Kidney (tissue), 14 donors: Measurements from ENCODE around the gene RASA3. TPM values are rescaled to one million over a fixed set of nuclear protein-coding genes. Genes with fewer than 3 reads are reported as not detected.
A peak's percentile ranks its signal among the peaks of the same experiment; 100 is the strongest.

Experiments used
- DNase-seq, 5 donors: peaks; one replicate each; pipeline ENCODE4 v3.0.0-alpha.2; 2013 to 2020
- FAIRE-seq: peaks from 2 replicates; lab custom pipeline; 2012; peaks lifted over from hg19 to GRCh38; lab: Jason Lieb, UNC
- H3K27ac ChIP-seq, 2 donors: one replicate each; pipeline ENCODE4 v1.7.0; 2013; ENCODE audit warnings: low read depth in 2 of 2, low read length in 2 of 2, inconsistent platforms in 1 of 2
- H3K27me3 ChIP-seq: one replicate; pipeline ENCODE4 v1.7.1; 2013; ENCODE audit warnings: low read length, inconsistent platforms; ENCODE audit not compliant: control insufficient read depth, insufficient read depth
- H3K36me3 ChIP-seq, 3 donors: one replicate each; pipeline versions ENCODE4 v1.7.0 to v1.7.1; 2013; ENCODE audit warnings: low read length in 3 of 3, control low read depth in 1 of 3, inconsistent platforms in 1 of 3; ENCODE audit not compliant: insufficient read depth in 3 of 3, control insufficient read depth in 2 of 3
- H3K4me1 ChIP-seq, 3 donors: one replicate each; pipeline versions ENCODE4 v1.7.0 to v1.7.1; 2013; ENCODE audit warnings: low read length in 3 of 3, inconsistent platforms in 1 of 3, low read depth in 1 of 3; ENCODE audit not compliant: control insufficient read depth in 2 of 3, insufficient read depth in 2 of 3
- H3K4me3 ChIP-seq, 3 donors: one replicate each; pipeline versions ENCODE4 v1.7.0 to v1.8.1; 2013; ENCODE audit warnings: low read length in 3 of 3, control low read depth in 1 of 3, inconsistent platforms in 1 of 3
- H3K9ac ChIP-seq, 3 donors: one replicate each; pipeline versions ENCODE4 v1.7.0 to v1.7.1; 2013; ENCODE audit warnings: low read length in 3 of 3, control low read depth in 1 of 3, inconsistent platforms in 1 of 3
- H3K9me3 ChIP-seq, 3 donors: one replicate each; pipeline versions ENCODE4 v1.7.0 to v1.7.1; 2013; ENCODE audit warnings: low read length in 3 of 3, control low read depth in 1 of 3, inconsistent platforms in 1 of 3; ENCODE audit not compliant: control insufficient read depth in 2 of 3, insufficient read depth in 1 of 3
- CTCF ChIP-seq: IDR thresholded peaks from 3 replicates; pipeline ENCODE4 v1.5.1; 2012; ENCODE audit warnings: mild to moderate bottlenecking, moderate library complexity, borderline replicate concordance; ENCODE audit not compliant: insufficient read depth; ENCODE audit errors: extremely low read depth
- intact Hi-C: fragments of 100-400 bp; cut with DNase I; formaldehyde crosslinking; loops from one replicate; pipeline ENCODE4 v1.11.1; 2022
- polyA plus RNA-seq: library from polyadenylated mRNA; stranded (reverse); fragments of 350-450 nt; fragmentation: Illumina TruSeq; extraction: RNeasy Lipid Tissue Mini Kit (QIAGEN cat#74804); gene quantifications from one replicate; pipeline ENCODE4 v1.2.3, GENCODE V29; 2014; ENCODE audit warnings: low read depth, low replicate concordance; ENCODE audit not compliant: insufficient read depth
- total RNA-seq: library from RNA; stranded (reverse); fragmentation: NEBNext Ultra II Directional; extraction: Animal tissue kit (Norgen Biotek cat#: 25700); gene quantifications from one replicate; pipeline ENCODE4 v1.2.1, GENCODE V29; 2021
- donor health status: control.
- donor health status: control.
- donor health status: control.
- donor health status: control.
- donor health status: control.
- donor health status: DM: yes; HTN: yes; CAD: no.
- donor health status: Normal renal cell carcinoma (clear cell type).

Gene RASA3
- total and polyA plus RNA-seq, 2 donors from 2014 or later = 4.2 to 28.8 TPM

- H3K36me3 ChIP-seq = peaks cover 0 to 4% (median 0%) of the 10 kb centered on the region in 3 donors
- DNase-seq (peak in 1 of 5 donors; percentile 25), FAIRE-seq (no peak)
- intact Hi-C loops = no loop called here
- no peaks in the 10 kb centered on the region for H3K27me3 ChIP-seq
- H3K9ac ChIP-seq = no peak overlapping the region
- TF ChIP-seq CTCF = no peak
- no peak overlapping the region for H3K27ac ChIP-seq
- H3K4me3 ChIP-seq = no peak overlapping the region
- peaks cover 0 to 5% (median 3%) of the 10 kb centered on the region in 3 donors for H3K4me1 ChIP-seq
- H3K9me3 ChIP-seq = peaks cover 0 to 2% (median 0%) of the 10 kb centered on the region in 3 donors
Observed at GRCh38 chr13:114145722-114146121, 13.3 kb upstream of the RASA3 start.

GRCh38 chr13:114145256-114145655, 12.8 kb upstream of the RASA3 start:
- no peaks in the 10 kb centered on the region for H3K27me3 ChIP-seq
- H3K36me3 ChIP-seq = peaks cover 0 to 4% (median 0%) of the 10 kb centered on the region in 3 donors
- H3K9ac ChIP-seq = no peak overlapping the region
- intact Hi-C loops = no loop called here
- DNase-seq (peak in 2 of 5 donors; percentile 35 to 63), FAIRE-seq (no peak)
- no peak for TF ChIP-seq CTCF
- H3K27ac ChIP-seq = no peak overlapping the region
- H3K9me3 ChIP-seq = peaks cover 0 to 2% (median 0%) of the 10 kb centered on the region in 3 donors
- no peak overlapping the region for H3K4me3 ChIP-seq
- H3K4me1 ChIP-seq = peaks cover 0 to 5% (median 4%) of the 10 kb centered on the region in 3 donors

- no peak overlapping the region for H3K4me3 ChIP-seq
- no peak overlapping the region for H3K9ac ChIP-seq
- peaks cover 0 to 5% (median 4%) of the 10 kb centered on the region in 3 donors for H3K4me1 ChIP-seq
- FAIRE-seq (no peak), DNase-seq (peak in 1 of 5 donors; percentile 38)
- peaks cover 0 to 2% (median 0%) of the 10 kb centered on the region in 3 donors for H3K9me3 ChIP-seq
- peaks cover 0 to 4% (median 0%) of the 10 kb centered on the region in 3 donors for H3K36me3 ChIP-seq
- TF ChIP-seq CTCF = no peak
- H3K27ac ChIP-seq = no peak overlapping the region
- H3K27me3 ChIP-seq = no peaks in the 10 kb centered on the region
- intact Hi-C loops = no loop called here
Observed at GRCh38 chr13:114144606-114145244, 12.3 kb upstream of the RASA3 start.
